ENCODE results near the gene ITGAL.
"Not testable (repeated sequence)": the region's sequence is repeated elsewhere in the genome, so short reads cannot be mapped to it uniquely, and the experiment has no call there.

Gene ITGAL

GRCh38 chr16:30526137-30526822, 53.7 kb downstream of the ITGAL start, which contains the start of gene ZNF768:
Gene ZNF768, minus strand, starts transcription at chr16:30526566. Its CDS starts 153 bp downstream, at chr16:30526413.
- DNase-seq = peak in 10 of 14 donors; percentile 60 to 92 (median 76)

GRCh38 chr16:30526823-30527634, 54.5 kb downstream of the ITGAL start:
- peak; percentile 86 to 99 (median 97) for DNase-seq

GRCh38 chr16:30527635-30528178, 55.2 kb downstream of the ITGAL start:
- DNase-seq = peak in 1 of 14 donors; percentile 60

GRCh38 chr16:30528799-30529457, 56.4 kb downstream of the ITGAL start:
- DNase-seq = no peak

GRCh38 chr16:30530163-30531037, 57.9 kb downstream of the ITGAL start:
- no peak for DNase-seq

GRCh38 chr16:30532285-30533145, 60.0 kb downstream of the ITGAL start:
- no peak for DNase-seq

GRCh38 chr16:30533146-30533522, 60.6 kb downstream of the ITGAL start:
- DNase-seq = no peak

GRCh38 chr16:30533748-30534367, 61.3 kb downstream of the ITGAL start:
- no peak for DNase-seq

- peak; percentile 38 to 96 (median 92) for DNase-seq
Observed at GRCh38 chr16:30534368-30535105, 62.0 kb downstream of the ITGAL start, which contains the start of gene ZNF747. Gene ZNF747, minus strand, starts transcription at chr16:30534858. Its CDS starts 179 bp downstream, at chr16:30534679.

- peak in 1 of 14 donors; percentile 50 for DNase-seq
Observed at GRCh38 chr16:30535106-30535776, 62.7 kb downstream of the ITGAL start.

- DNase-seq = peak in 8 of 14 donors; percentile 24 to 64 (median 41)
Observed at GRCh38 chr16:30535777-30536190, 63.2 kb downstream of the ITGAL start.

- DNase-seq = not testable (repeated sequence)
Observed at GRCh38 chr16:30536391-30537024, 64.0 kb downstream of the ITGAL start.

GRCh38 chr16:30539000-30539964, 66.7 kb downstream of the ITGAL start:
- no peak for DNase-seq

- DNase-seq = not testable (repeated sequence)
Observed at GRCh38 chr16:30539986-30540526, 67.5 kb downstream of the ITGAL start.

GRCh38 chr16:30540916-30541464, 68.4 kb downstream of the ITGAL start:
- DNase-seq = not testable (repeated sequence)

Data from C1 segment of cervical spinal cord (tissue), 14 donors.